GM19239 (cell line): ENCODE data around the gene SPEN.

ENCODE experiments used
- DNase-seq: peaks from one replicate; pipeline ENCODE4 v3.0.0; 2011; ENCODE audit warnings: low spot score; ENCODE audit not compliant: insufficient read length
- FAIRE-seq: peaks from 2 replicates; lab custom pipeline; 2011; peaks lifted over from hg19 to GRCh38; lab: Jason Lieb, UNC

Gene SPEN

GRCh38 chr1:15852036-15852827 is 4.7 kb downstream of the SPEN start:
- FAIRE-seq, result peak; percentile 56
- no peak for DNase-seq

- DNase-seq (no peak), FAIRE-seq (no peak)
Observed at GRCh38 chr1:15852828-15853302, 5.4 kb downstream of the SPEN start.

DNA sequence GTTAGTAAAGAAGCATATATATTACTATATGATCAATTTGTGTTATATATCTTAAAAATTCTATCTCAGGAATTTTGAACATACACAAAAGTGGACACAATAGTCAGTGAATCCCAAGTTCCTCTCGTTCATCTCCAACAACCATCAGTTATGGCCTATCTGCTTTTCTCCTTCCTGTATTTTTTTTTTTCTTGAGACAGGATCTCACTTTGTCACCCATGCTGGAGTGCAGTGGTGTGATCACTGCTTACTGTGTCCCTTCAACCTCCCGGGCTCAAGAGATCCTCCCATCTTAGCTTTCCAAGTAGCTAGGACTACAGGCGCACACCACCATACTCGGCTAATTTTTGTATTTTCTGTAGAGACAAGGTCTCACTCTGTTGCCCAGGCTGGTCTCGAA is 9.4 kb downstream of the SPEN start:
- FAIRE-seq (no peak), DNase-seq (no peak)

- no peak for FAIRE-seq
- no peak for DNase-seq
Observed at GRCh38 chr1:15858069-15858670, 10.7 kb downstream of the SPEN start.

DNA sequence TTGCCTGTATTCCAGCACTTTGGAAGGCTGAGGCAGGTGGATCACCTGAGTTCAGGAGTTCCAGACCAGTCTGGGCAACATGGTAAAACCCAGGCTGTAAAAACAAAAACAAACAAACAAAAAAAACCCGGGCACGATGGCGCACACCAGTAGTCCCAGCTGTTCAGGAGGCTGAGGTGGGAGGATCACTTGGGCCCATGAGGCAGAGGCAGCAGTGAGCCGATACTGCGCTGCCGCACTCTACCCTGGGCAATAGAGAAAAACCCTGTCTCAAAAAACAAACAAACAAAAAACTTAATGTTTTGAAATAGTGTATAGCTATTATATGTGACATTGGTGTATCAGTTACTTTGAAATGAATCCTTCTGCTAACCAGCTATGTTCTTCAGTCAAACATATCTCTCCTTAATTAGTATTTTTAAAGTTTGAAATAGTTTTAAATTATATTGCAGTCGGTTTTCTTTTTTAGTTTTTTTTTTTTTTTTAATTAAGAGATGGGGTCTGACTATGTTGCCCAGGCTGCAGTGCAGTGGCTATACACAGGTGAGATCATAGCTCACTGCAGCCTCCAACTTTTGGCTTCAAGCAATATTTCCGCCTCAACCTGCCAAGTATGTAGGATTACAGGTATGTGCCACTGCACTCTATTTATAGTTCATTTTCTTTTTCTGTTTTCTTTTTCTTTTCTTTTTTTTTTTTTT is 11.3 kb downstream of the SPEN start:
- DNase-seq (no peak), FAIRE-seq (no peak)

- DNase-seq (no peak), FAIRE-seq (no peak)
Observed at GRCh38 chr1:15863156-15863901, 15.8 kb downstream of the SPEN start.

GRCh38 chr1:15866721-15867201 is 19.3 kb downstream of the SPEN start:
- DNase-seq, result no peak
- FAIRE-seq, result peak; percentile 37

DNA sequence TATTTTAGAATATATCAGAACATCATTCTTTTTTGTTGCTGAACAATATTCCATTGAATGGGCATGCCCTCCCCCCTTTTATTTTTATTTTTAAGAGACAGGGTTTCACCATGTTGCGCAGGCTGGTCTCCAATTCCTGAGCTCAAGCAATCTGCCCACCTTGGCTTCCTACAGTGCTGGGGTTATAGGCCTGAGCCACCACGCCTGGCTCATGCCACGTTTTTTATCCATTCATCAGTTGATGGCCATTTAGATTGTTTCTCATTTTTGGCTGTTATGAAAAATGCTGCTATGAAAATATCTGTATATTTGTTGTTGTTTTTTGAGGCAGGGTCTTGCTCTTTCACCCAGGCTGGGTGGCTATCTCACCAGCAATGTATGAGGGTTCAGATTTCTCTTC is 19.8 kb downstream of the SPEN start:
- DNase-seq, result no peak
- FAIRE-seq, result no peak

DNA sequence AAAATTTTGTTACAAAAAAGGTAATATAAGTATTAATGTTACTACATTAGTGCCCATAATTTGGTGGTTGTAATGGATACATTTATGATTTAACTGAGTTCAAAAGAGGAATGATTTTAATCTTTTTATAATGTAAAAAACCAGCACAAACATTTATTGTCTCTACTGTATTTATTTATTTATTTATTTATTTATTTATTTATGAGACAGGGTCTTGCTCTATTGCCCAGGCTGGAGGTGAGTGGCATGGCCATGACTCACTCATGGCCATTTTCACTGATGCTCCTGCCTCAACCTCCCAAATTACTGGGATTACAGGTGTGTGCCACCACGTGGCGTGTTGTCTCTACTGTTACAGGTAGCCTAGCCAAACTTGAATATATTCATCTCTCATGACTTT is 21.9 kb downstream of the SPEN start:
- FAIRE-seq, result no peak
- no peak for DNase-seq

GRCh38 chr1:15870421-15870820 is 22.9 kb downstream of the SPEN start:
- no peak for DNase-seq
- FAIRE-seq, result no peak

DNA sequence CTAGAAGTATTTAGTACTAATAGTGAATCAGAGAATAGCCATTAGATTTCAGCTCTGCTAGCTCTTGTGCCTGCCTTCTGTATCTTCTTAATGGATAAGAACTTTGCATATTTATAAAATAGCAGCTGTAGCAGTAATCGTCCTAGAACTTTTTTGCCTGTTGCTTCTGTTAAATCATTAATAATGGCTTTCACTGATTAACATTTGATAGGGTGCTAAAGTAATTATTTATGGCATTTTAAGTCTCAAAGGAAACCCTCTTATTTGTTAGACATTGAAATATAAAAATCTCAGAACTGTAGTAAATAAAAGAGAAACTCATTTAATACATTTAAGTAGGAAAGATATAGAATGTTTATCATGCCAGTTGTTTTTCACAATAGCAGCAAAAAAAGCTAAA is 27.0 kb downstream of the SPEN start:
- FAIRE-seq, result no peak
- no peak for DNase-seq

- no peak for DNase-seq
- no peak for FAIRE-seq
Observed at GRCh38 chr1:15876357-15877055, 29.0 kb downstream of the SPEN start.

- FAIRE-seq, result no peak
- no peak for DNase-seq
Observed at GRCh38 chr1:15881961-15882360, 34.5 kb downstream of the SPEN start.

DNA sequence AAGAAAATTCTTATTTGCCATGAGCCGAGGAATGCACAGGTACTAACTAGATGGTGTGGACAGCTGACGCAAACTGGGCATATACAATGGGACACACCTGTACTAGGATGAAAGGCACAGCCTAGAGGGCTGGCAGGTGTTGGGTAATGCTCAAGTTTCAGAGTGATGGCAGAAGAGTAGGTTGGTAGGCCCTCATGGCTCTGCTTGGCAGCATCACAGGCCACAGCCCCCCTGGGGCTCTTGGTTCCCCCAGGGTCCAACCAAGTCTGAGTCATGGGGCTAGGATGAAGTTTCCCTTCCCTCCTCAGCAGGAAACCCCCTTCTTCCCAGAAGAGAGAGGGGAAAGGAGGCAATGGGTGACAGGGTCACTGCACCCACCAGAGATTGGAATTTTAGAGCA is 35.2 kb downstream of the SPEN start:
- FAIRE-seq (no peak), DNase-seq (no peak)

DNA sequence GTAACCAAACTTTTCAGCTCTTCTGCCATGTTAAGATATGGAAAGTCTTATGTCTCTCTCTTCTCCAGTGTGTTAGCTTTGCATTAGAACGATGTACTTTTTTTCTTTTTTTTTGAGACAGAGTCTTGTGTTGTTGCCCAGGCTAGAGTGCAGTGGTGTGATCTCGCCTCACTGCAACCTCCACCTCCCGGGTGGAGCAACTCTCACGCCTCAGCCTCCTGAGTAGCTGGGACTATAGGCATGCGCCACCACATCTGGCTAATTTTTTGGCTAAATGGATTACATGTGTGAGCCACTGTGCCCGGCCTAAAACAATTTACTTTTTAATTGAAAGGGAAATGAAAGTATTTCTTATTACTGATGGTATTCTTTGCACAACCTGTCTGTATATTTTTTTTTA is 35.8 kb downstream of the SPEN start:
- DNase-seq (no peak), FAIRE-seq (peak; percentile 67)

GRCh38 chr1:15884477-15884876 is 37.0 kb downstream of the SPEN start:
- DNase-seq (no peak), FAIRE-seq (peak; percentile 37)

DNA sequence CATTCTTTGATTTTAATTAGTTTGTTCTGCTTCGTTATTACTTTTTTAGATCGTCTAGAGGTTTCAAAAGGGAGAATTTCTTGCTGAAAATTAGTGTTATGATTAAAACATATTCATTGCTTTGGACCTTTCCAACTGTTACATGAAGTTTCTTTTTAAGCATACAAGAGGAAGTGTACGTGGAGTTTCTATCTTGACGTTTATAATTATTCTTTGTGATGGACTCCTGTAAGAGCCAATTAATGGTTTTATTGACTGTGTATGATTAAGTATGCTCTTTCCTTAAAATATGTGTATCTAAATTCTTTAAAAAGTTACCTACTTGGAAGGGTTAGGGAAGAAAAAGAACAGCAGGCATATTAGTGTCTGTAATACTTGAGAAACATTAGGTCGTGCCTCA is 37.8 kb downstream of the SPEN start:
- DNase-seq, result no peak
- no peak for FAIRE-seq

GRCh38 chr1:15885701-15886610 is 38.4 kb downstream of the SPEN start:
- DNase-seq (no peak), FAIRE-seq (peak; percentile 70)
